Adrenal gland (tissue), 12 donors: Measurements from ENCODE around the gene THSD4. TPM values are rescaled to one million over a fixed set of nuclear protein-coding genes. Genes with fewer than 3 reads are reported as not detected.

Source experiments
- DNase-seq, 7 donors: peaks; one replicate each; pipeline ENCODE4 v3.0.0-alpha.2; 2019 to 2020
- H3K27ac ChIP-seq, 5 donors: fragments of 200-600 bp; sonication (generic) in 4 of 5; 1 replicate in 3 of 5; 2 replicates in 2 of 5; pipeline versions ENCODE4 v1.5.1 to v1.8.0; 2016 to 2020; ENCODE audit warnings: mild to moderate bottlenecking in 1 of 5
- H3K27me3 ChIP-seq: fragments of 200-600 bp; 2 replicates; pipeline ENCODE4 v1.8.0; 2021
- H3K36me3 ChIP-seq, 2 donors: fragments of 200-600 bp; replicated peaks in 1 of 2; 1 replicate in 1 of 2; 2 replicates in 1 of 2; pipeline versions ENCODE4 v1.5.1 to v1.8.0; 2018 to 2022
- H3K4me1 ChIP-seq, 2 donors: fragments of 200-600 bp; replicated peaks in 1 of 2; 1 replicate in 1 of 2; 2 replicates in 1 of 2; pipeline versions ENCODE4 v1.5.1 to v1.8.0; 2018 to 2021
- H3K4me3 ChIP-seq, 4 donors: fragments of 200-600 bp; sonication (generic) in 3 of 4; one replicate each; pipeline ENCODE4 v1.5.1; 2016 to 2018
- H3K9me3 ChIP-seq, 3 donors: fragments of 200-600 bp; sonication (generic) in 1 of 3; replicated peaks in 1 of 3; 1 replicate in 2 of 3; 2 replicates in 1 of 3; pipeline versions ENCODE4 v1.5.1 to v1.8.0; 2016 to 2021
- CTCF ChIP-seq, 6 experiments: fragments of 450-650 bp in 4 of 6; fragments of 200-600 bp in 2 of 6; sonication (generic) in 1 of 6; IDR thresholded peaks; 1 replicate in 5 of 6; 2 replicates in 1 of 6; pipeline versions ENCODE4 v1.5.1 to v1.8.0; 2016 to 2021; ENCODE audit warnings: antibody characterized with exemption in 6 of 6, mild to moderate bottlenecking in 2 of 6, moderate library complexity in 1 of 6
- POLR2A ChIP-seq, 2 donors: fragments of 450-650 bp; IDR thresholded peaks; one replicate each; pipeline ENCODE4 v1.6.1; 2017; ENCODE audit warnings: antibody characterized with exemption in 2 of 2, mild to moderate bottlenecking in 2 of 2, moderate library complexity in 1 of 2
- WGBS, 4 donors: extraction: QIAGEN DNeasy Blood & Tissue Kit in 2 of 4; methylation state at CpG; one replicate each; pipeline versions ENCODE4 v1.1.5 to v1.1.7; 2013 to 2017; 5-methylcytosine and 5-hydroxymethylcytosine counted together
- intact Hi-C, 2 donors: fragments of 100-400 bp; cut with DNase I; formaldehyde crosslinking; loops; one replicate each; pipeline versions ENCODE4 v1.14.1 to v1.15.0; 2022 to 2023
- polyA plus RNA-seq, 3 donors: library from polyadenylated mRNA; stranded (reverse); fragments of 200-250 nt in 2 of 3; fragments of 350-450 nt in 1 of 3; fragmentation: Illumina TruSeq in 1 of 3; extraction: RNeasy Lipid Tissue Mini Kit (QIAGEN cat#74804) in 1 of 3; gene quantifications; one replicate each; pipeline ENCODE4 v1.2.3, GENCODE V29; 2013 to 2014
- total RNA-seq, 9 donors: library from RNA; depleted of rRNA in 4 of 9; stranded (reverse); fragments of >200 nt in 4 of 9; fragments of 120-200 nt in 1 of 9; fragmentation: NEBNext Ultra II Directional in 1 of 9; extraction: Animal tissue kit (Norgen Biotek cat#: 25700) in 1 of 9; gene quantifications; one replicate each; pipeline versions ENCODE4 v1.1.0 to v1.2.4, GENCODE V29; 2013 to 2023
- donor health status: healthy with polysubstance abuse.
- donor health status: Bipolar disorder and iron deficiency.
- donor health status: DM: yes; HTN: yes; CAD: no.
- donor health status: DM: no; HTN: no; CAD: no.
- donor health status: DM: no; HTN: no; CAD: no.
- donor health status: DM: yes; HTN: yes; CAD: no.

THSD4 gene
- total and polyA plus RNA-seq, 12 donors, result 5.3 to 53.2 (median 23.2) TPM

GRCh38 chr15:71118881-71119632 is 3.8 kb downstream of the THSD4 start:
- no peak for TF ChIP-seq POLR2A (IDR thresholded peaks at IDR 0.05)
- no peak for TF ChIP-seq CTCF (IDR thresholded peaks at IDR 0.05)
- H3K9me3 ChIP-seq, result no peaks in the 10 kb centered on the region
- no peak overlapping the region for H3K27ac ChIP-seq
- H3K4me1 ChIP-seq, result no peaks in the 10 kb centered on the region
- no peaks in the 10 kb centered on the region for H3K27me3 ChIP-seq
- intact Hi-C loops, result loop anchor here in 1 of 2 donors (5.0 to 10.0 kb wide), 2 partner anchors 126 to 323 kb away; no protein-coding TSS in a partner anchor
- DNase-seq, result no peak
- no peak overlapping the region for H3K4me3 ChIP-seq
- no peaks in the 10 kb centered on the region for H3K36me3 ChIP-seq
- 90 to 97% (median 93%) methylated on average over 10 to 11 of the region's 11 CpGs for WGBS, 4 donors

- Histone ChIP-seq H3K27me3 (no peaks in the 10 kb centered on the region), H3K4me1 (no peaks in the 10 kb centered on the region), H3K4me3 (no peak overlapping the region), H3K27ac (no peak overlapping the region), H3K9me3 (no peaks in the 10 kb centered on the region), H3K36me3 (no peaks in the 10 kb centered on the region)
- no peak for TF ChIP-seq CTCF (IDR thresholded peaks at IDR 0.05)
- no peak for TF ChIP-seq POLR2A (IDR thresholded peaks at IDR 0.05)
- no peak for DNase-seq
- intact Hi-C loops, result no loop called here
- WGBS, 4 donors, result 75 to 84% (median 77%) methylated on average over 6 to 8 of the region's 8 CpGs
Measured at GRCh38 chr15:71120428-71120944, 5.2 kb downstream of the THSD4 start.

GRCh38 chr15:71121442-71121841 is 6.2 kb downstream of the THSD4 start:
- Histone ChIP-seq H3K4me3 (no peak overlapping the region), H3K9me3 (no peaks in the 10 kb centered on the region), H3K27me3 (no peaks in the 10 kb centered on the region), H3K36me3 (no peaks in the 10 kb centered on the region), H3K4me1 (no peaks in the 10 kb centered on the region), H3K27ac (no peak overlapping the region)
- DNase-seq, result no peak
- TF ChIP-seq CTCF (IDR thresholded peaks at IDR 0.05), result no peak
- WGBS, 4 donors, result 65 to 94% (median 78%) methylated on average over 3 to 4 of the region's 4 CpGs
- intact Hi-C loops, result no loop called here

- Histone ChIP-seq H3K4me1 (no peaks in the 10 kb centered on the region), H3K36me3 (no peaks in the 10 kb centered on the region), H3K27me3 (no peaks in the 10 kb centered on the region), H3K4me3 (no peak overlapping the region), H3K27ac (peak overlapping the region in 2 of 5 donors; percentile 36 to 41), H3K9me3 (no peaks in the 10 kb centered on the region)
- TF ChIP-seq CTCF (IDR thresholded peaks at IDR 0.05), result peak in 1 of 6 experiments; percentile 13
- TF ChIP-seq POLR2A (IDR thresholded peaks at IDR 0.05), result no peak
- 60 to 77% (median 77%) methylated on average over 7 to 8 of the region's 8 CpGs for WGBS, 4 donors
- no peak for DNase-seq
- intact Hi-C loops, result no loop called here
Measured at GRCh38 chr15:71124937-71125790, 9.9 kb downstream of the THSD4 start.
